ENCODE results near the gene NRP2. TPM values are rescaled to one million over a fixed set of nuclear protein-coding genes. Genes with fewer than 3 reads are reported as not detected.

Gene NRP2
- total and polyA plus RNA-seq, 4 donors, result 57.7 to 79.1 (median 62.4) TPM

- Histone ChIP-seq H3K27me3 (ENCODE audit: control insufficient read depth, insufficient read depth, low read length) (no peaks in the 10 kb centered on the region), H3K9me3 (ENCODE audit: control insufficient read depth, insufficient read depth, low read length) (no peaks in the 10 kb centered on the region), H3K27ac (ENCODE audit: low read depth, low read length) (no peak overlapping the region), H3K4me3 (ENCODE audit: low read depth, low read length) (no peak overlapping the region), H3K4me1 (ENCODE audit: control insufficient read depth, insufficient read depth, low read length) (no peaks in the 10 kb centered on the region), H3K36me3 (ENCODE audit: control insufficient read depth, insufficient read depth, low read length) (no peaks in the 10 kb centered on the region)
- WGBS (ENCODE audit: insufficient coverage), result 42% methylated on average over 2 of the region's 3 CpGs
- DNase-seq (ENCODE audit: low read depth in 4 of 6, low spot score in 6 of 6), result peak in 1 of 6 donors; percentile 93
Observed at GRCh38 chr2:205815673-205816072, 133.4 kb downstream of the NRP2 start.

GRCh38 chr2:205816268-205816667, 134.0 kb downstream of the NRP2 start:
- H3K36me3 ChIP-seq (ENCODE audit: control insufficient read depth, insufficient read depth, low read length), result no peaks in the 10 kb centered on the region
- H3K27me3 ChIP-seq (ENCODE audit: control insufficient read depth, insufficient read depth, low read length), result no peaks in the 10 kb centered on the region
- no peaks in the 10 kb centered on the region for H3K9me3 ChIP-seq (ENCODE audit: control insufficient read depth, insufficient read depth, low read length)
- no peak overlapping the region for H3K27ac ChIP-seq (ENCODE audit: low read depth, low read length)
- H3K4me3 ChIP-seq (ENCODE audit: low read depth, low read length), result no peak overlapping the region
- H3K4me1 ChIP-seq (ENCODE audit: control insufficient read depth, insufficient read depth, low read length), result no peaks in the 10 kb centered on the region
- DNase-seq (ENCODE audit: low read depth in 4 of 6, low spot score in 6 of 6), result no peak

GRCh38 chr2:205822579-205822978, 140.3 kb downstream of the NRP2 start:
- Histone ChIP-seq H3K4me1 (ENCODE audit: control insufficient read depth, insufficient read depth, low read length) (peaks cover under 1% of the 10 kb centered on the region), H3K9me3 (ENCODE audit: control insufficient read depth, insufficient read depth, low read length) (no peaks in the 10 kb centered on the region), H3K27ac (ENCODE audit: low read depth, low read length) (no peak overlapping the region), H3K27me3 (ENCODE audit: control insufficient read depth, insufficient read depth, low read length) (no peaks in the 10 kb centered on the region), H3K4me3 (ENCODE audit: low read depth, low read length) (no peak overlapping the region), H3K36me3 (ENCODE audit: control insufficient read depth, insufficient read depth, low read length) (no peaks in the 10 kb centered on the region)
- DNase-seq (ENCODE audit: low read depth in 4 of 6, low spot score in 6 of 6), result no peak
- no CpG with 5 or more reads among the region's 2 CpGs for WGBS (ENCODE audit: insufficient coverage)

- Histone ChIP-seq H3K4me3 (ENCODE audit: low read depth, low read length) (no peak overlapping the region), H3K9me3 (ENCODE audit: control insufficient read depth, insufficient read depth, low read length) (no peaks in the 10 kb centered on the region), H3K27me3 (ENCODE audit: control insufficient read depth, insufficient read depth, low read length) (no peaks in the 10 kb centered on the region), H3K4me1 (ENCODE audit: control insufficient read depth, insufficient read depth, low read length) (peaks cover 8% of the 10 kb centered on the region), H3K36me3 (ENCODE audit: control insufficient read depth, insufficient read depth, low read length) (no peaks in the 10 kb centered on the region), H3K27ac (ENCODE audit: low read depth, low read length) (no peak overlapping the region)
- WGBS (ENCODE audit: insufficient coverage), result 51% methylated on average over 8 of the region's 9 CpGs
- DNase-seq (ENCODE audit: low read depth in 4 of 6, low spot score in 6 of 6), result no peak
Observed at GRCh38 chr2:205827809-205828365, 145.6 kb downstream of the NRP2 start.

- no peak for DNase-seq (ENCODE audit: low read depth in 4 of 6, low spot score in 6 of 6)
- peaks cover 6% of the 10 kb centered on the region for H3K4me1 ChIP-seq (ENCODE audit: control insufficient read depth, insufficient read depth, low read length)
- H3K27ac ChIP-seq (ENCODE audit: low read depth, low read length), result no peak overlapping the region
- peaks cover 2% of the 10 kb centered on the region for H3K9me3 ChIP-seq (ENCODE audit: control insufficient read depth, insufficient read depth, low read length)
- no CpG with 5 or more reads among the region's 2 CpGs for WGBS (ENCODE audit: insufficient coverage)
- no peak overlapping the region for H3K4me3 ChIP-seq (ENCODE audit: low read depth, low read length)
- H3K27me3 ChIP-seq (ENCODE audit: control insufficient read depth, insufficient read depth, low read length), result no peaks in the 10 kb centered on the region
- no peaks in the 10 kb centered on the region for H3K36me3 ChIP-seq (ENCODE audit: control insufficient read depth, insufficient read depth, low read length)
Observed at GRCh38 chr2:205833864-205834263, 151.6 kb downstream of the NRP2 start.

- Histone ChIP-seq H3K36me3 (ENCODE audit: control insufficient read depth, insufficient read depth, low read length) (no peaks in the 10 kb centered on the region), H3K27ac (ENCODE audit: low read depth, low read length) (peak overlapping the region; percentile 22), H3K4me3 (ENCODE audit: low read depth, low read length) (no peak overlapping the region), H3K9me3 (ENCODE audit: control insufficient read depth, insufficient read depth, low read length) (peaks cover 2% of the 10 kb centered on the region), H3K27me3 (ENCODE audit: control insufficient read depth, insufficient read depth, low read length) (no peaks in the 10 kb centered on the region), H3K4me1 (ENCODE audit: control insufficient read depth, insufficient read depth, low read length) (peaks cover 6% of the 10 kb centered on the region)
- WGBS (ENCODE audit: insufficient coverage), result no CpG with 5 or more reads among the region's 3 CpGs
- peak in 1 of 6 donors; percentile 64 for DNase-seq (ENCODE audit: low read depth in 4 of 6, low spot score in 6 of 6)
Observed at GRCh38 chr2:205834796-205835195, 152.5 kb downstream of the NRP2 start.

GRCh38 chr2:205835251-205835791, 153.0 kb downstream of the NRP2 start:
- Histone ChIP-seq H3K27ac (ENCODE audit: low read depth, low read length) (peak overlapping the region; percentile 22), H3K9me3 (ENCODE audit: control insufficient read depth, insufficient read depth, low read length) (peaks cover 2% of the 10 kb centered on the region), H3K27me3 (ENCODE audit: control insufficient read depth, insufficient read depth, low read length) (no peaks in the 10 kb centered on the region), H3K36me3 (ENCODE audit: control insufficient read depth, insufficient read depth, low read length) (no peaks in the 10 kb centered on the region), H3K4me1 (ENCODE audit: control insufficient read depth, insufficient read depth, low read length) (peaks cover 6% of the 10 kb centered on the region), H3K4me3 (ENCODE audit: low read depth, low read length) (no peak overlapping the region)
- peak in 4 of 6 donors; percentile 19 to 80 (median 55) for DNase-seq (ENCODE audit: low read depth in 4 of 6, low spot score in 6 of 6)
- no CpG with 5 or more reads among the region's 4 CpGs for WGBS (ENCODE audit: insufficient coverage)

GRCh38 chr2:205835923-205836322, 153.6 kb downstream of the NRP2 start:
- peaks cover 6% of the 10 kb centered on the region for H3K4me1 ChIP-seq (ENCODE audit: control insufficient read depth, insufficient read depth, low read length)
- H3K27ac ChIP-seq (ENCODE audit: low read depth, low read length), result no peak overlapping the region
- H3K27me3 ChIP-seq (ENCODE audit: control insufficient read depth, insufficient read depth, low read length), result no peaks in the 10 kb centered on the region
- peaks cover 2% of the 10 kb centered on the region for H3K9me3 ChIP-seq (ENCODE audit: control insufficient read depth, insufficient read depth, low read length)
- H3K4me3 ChIP-seq (ENCODE audit: low read depth, low read length), result no peak overlapping the region
- DNase-seq (ENCODE audit: low read depth in 4 of 6, low spot score in 6 of 6), result peak in 2 of 6 donors; percentile 40 to 52
- no peaks in the 10 kb centered on the region for H3K36me3 ChIP-seq (ENCODE audit: control insufficient read depth, insufficient read depth, low read length)
- no CpG with 5 or more reads among the region's 5 CpGs for WGBS (ENCODE audit: insufficient coverage)

- Histone ChIP-seq H3K36me3 (ENCODE audit: control insufficient read depth, insufficient read depth, low read length) (no peaks in the 10 kb centered on the region), H3K4me3 (ENCODE audit: low read depth, low read length) (no peak overlapping the region), H3K27ac (ENCODE audit: low read depth, low read length) (no peak overlapping the region), H3K27me3 (ENCODE audit: control insufficient read depth, insufficient read depth, low read length) (no peaks in the 10 kb centered on the region), H3K9me3 (ENCODE audit: control insufficient read depth, insufficient read depth, low read length) (peaks cover 2% of the 10 kb centered on the region), H3K4me1 (ENCODE audit: control insufficient read depth, insufficient read depth, low read length) (peaks cover 6% of the 10 kb centered on the region)
- 77% methylated on average over 2 of the region's 13 CpGs for WGBS (ENCODE audit: insufficient coverage)
- DNase-seq (ENCODE audit: low read depth in 4 of 6, low spot score in 6 of 6), result no peak
Observed at GRCh38 chr2:205836477-205837221, 154.3 kb downstream of the NRP2 start.

- H3K4me3 ChIP-seq (ENCODE audit: low read depth, low read length), result no peak overlapping the region
- no CpG with 5 or more reads among the region's 1 CpG for WGBS (ENCODE audit: insufficient coverage)
- H3K36me3 ChIP-seq (ENCODE audit: control insufficient read depth, insufficient read depth, low read length), result no peaks in the 10 kb centered on the region
- H3K27ac ChIP-seq (ENCODE audit: low read depth, low read length), result no peak overlapping the region
- H3K9me3 ChIP-seq (ENCODE audit: control insufficient read depth, insufficient read depth, low read length), result peaks cover 2% of the 10 kb centered on the region
- no peak for DNase-seq (ENCODE audit: low read depth in 4 of 6, low spot score in 6 of 6)
- no peaks in the 10 kb centered on the region for H3K27me3 ChIP-seq (ENCODE audit: control insufficient read depth, insufficient read depth, low read length)
- H3K4me1 ChIP-seq (ENCODE audit: control insufficient read depth, insufficient read depth, low read length), result peaks cover 6% of the 10 kb centered on the region
Observed at GRCh38 chr2:205837663-205838062, 155.4 kb downstream of the NRP2 start.
